DOHH2 (cell line): Measurements from ENCODE around the gene ASB13.
A peak's percentile ranks its signal among the peaks of the same experiment; 100 is the strongest.

ENCODE experiments used
- H3F3A ChIP-seq: fragments of 200-600 bp; sonication (generic), shearing (Covaris generic); 2 replicates; pipeline ENCODE4 v1.6.0; 2016; ENCODE audit warnings: antibody characterized with exemption, mild to moderate bottlenecking; ENCODE audit not compliant: control insufficient read depth, insufficient read depth
- H3K27ac ChIP-seq: fragments of 200-600 bp; sonication (generic); 2 replicates; pipeline ENCODE4 v1.5.1; 2014; ENCODE audit warnings: low read depth, mild to moderate bottlenecking, low read length, moderate library complexity
- H3K27me3 ChIP-seq: fragments of 200-600 bp; sonication (generic); 2 replicates; pipeline ENCODE4 v1.6.1; 2014; ENCODE audit warnings: mild to moderate bottlenecking, low read length, mixed read lengths; ENCODE audit not compliant: control insufficient read depth
- H3K36me3 ChIP-seq: fragments of 200-600 bp; sonication (generic); 2 replicates; pipeline ENCODE4 v1.6.1; 2014; ENCODE audit warnings: mild to moderate bottlenecking, low read length, moderate library complexity, mixed read lengths; ENCODE audit not compliant: control insufficient read depth
- H3K4me1 ChIP-seq: fragments of 200-600 bp; sonication (generic); 2 replicates; pipeline ENCODE4 v1.6.1; 2014; ENCODE audit warnings: mild to moderate bottlenecking, low read length, mixed read lengths; ENCODE audit not compliant: control insufficient read depth
- H3K4me2 ChIP-seq: fragments of 200-600 bp; sonication (generic); 2 replicates; pipeline ENCODE4 v1.6.0; 2014; ENCODE audit warnings: mild to moderate bottlenecking, low read length, moderate library complexity
- H3K4me3 ChIP-seq: fragments of 200-600 bp; sonication (generic); 2 replicates; pipeline ENCODE4 v1.5.1; 2014; ENCODE audit warnings: mild to moderate bottlenecking, low read length, mixed read lengths
- H3K79me2 ChIP-seq: fragments of 200-600 bp; sonication (generic); 2 replicates; pipeline ENCODE4 v1.6.1; 2014; ENCODE audit warnings: mild to moderate bottlenecking, low read length, mixed read lengths; ENCODE audit not compliant: control insufficient read depth
- H3K9me2 ChIP-seq: fragments of 200-600 bp; sonication (generic); replicated peaks from 2 replicates; pipeline ENCODE4 v1.6.1; 2014; ENCODE audit warnings: mild to moderate bottlenecking, low read length, mixed read lengths; ENCODE audit not compliant: control insufficient read depth
- H3K9me3 ChIP-seq: fragments of 200-600 bp; sonication (generic); 2 replicates; pipeline ENCODE4 v1.6.1; 2014; ENCODE audit warnings: antibody characterized with exemption, low read length, mixed read lengths; ENCODE audit not compliant: control insufficient read depth, insufficient read depth
- H4K20me1 ChIP-seq: fragments of 200-600 bp; sonication (generic); 2 replicates; pipeline ENCODE4 v1.6.0; 2014; ENCODE audit warnings: low read depth, mild to moderate bottlenecking, antibody characterized with exemption, low read length, moderate library complexity; ENCODE audit not compliant: control insufficient read depth, insufficient read depth
- CTCF ChIP-seq: fragments of 200-600 bp; sonication (generic); IDR thresholded peaks from one replicate; pipeline ENCODE4 v1.5.1; 2014; ENCODE audit warnings: antibody characterized with exemption, mild to moderate bottlenecking, low read depth, low read length; ENCODE audit not compliant: poor library complexity, severe bottlenecking
- EZH2phosphoT487 ChIP-seq: fragments of 200-600 bp; sonication (generic); IDR thresholded peaks from 2 replicates; pipeline ENCODE4 v1.6.1; 2017; ENCODE audit warnings: borderline replicate concordance, mild to moderate bottlenecking, antibody characterized with exemption, low read length, moderate library complexity, mixed read lengths

The ASB13 gene

DNA sequence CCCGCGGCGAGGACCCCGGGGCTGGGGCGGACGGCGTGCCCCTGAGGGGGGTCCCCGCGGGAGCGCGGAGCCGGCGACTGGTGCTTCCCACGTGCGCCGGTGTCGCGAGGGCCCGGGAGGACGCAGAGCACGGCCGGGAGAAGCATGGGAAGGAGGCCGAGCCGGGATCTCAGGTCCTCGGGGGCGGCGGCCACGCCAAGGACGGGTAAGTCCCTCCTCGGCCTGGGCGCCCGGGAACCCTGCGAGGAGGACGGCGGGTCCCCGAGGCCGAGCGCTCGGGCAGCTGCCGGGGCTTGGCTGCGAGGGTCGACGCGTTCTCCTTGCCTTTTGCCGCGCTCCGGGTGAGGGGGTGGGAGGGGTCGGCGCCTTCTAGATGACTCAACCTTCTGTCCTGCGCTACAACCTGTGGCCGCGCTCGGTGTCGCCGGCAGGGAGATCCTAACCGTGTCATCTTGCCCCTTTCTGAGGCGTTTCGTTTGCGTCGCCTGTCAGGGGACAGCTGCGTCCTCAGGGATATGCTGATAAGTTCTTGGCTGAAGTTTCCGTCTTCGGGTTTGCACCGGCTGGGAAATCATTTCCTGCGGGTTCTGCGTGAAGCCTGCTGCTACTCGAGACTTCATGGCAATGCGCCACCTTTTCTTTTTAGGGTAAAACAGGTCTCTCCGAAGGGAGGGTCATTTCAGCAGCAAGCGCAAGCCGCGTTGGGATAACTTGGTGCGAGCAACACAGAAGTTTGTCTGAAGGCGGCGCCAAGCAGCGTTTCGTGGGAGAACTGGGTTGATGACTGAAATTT, 18.8 kb upstream of the ASB13 start:
- Histone ChIP-seq H3K9me3 (peaks cover 3% of the 10 kb centered on the region; the same call in 1 of the 2 replicates), H4K20me1 (no peaks in the 10 kb centered on the region), H3K27me3 (no peaks in the 10 kb centered on the region), H3K36me3 (peaks cover 58% of the 10 kb centered on the region), H3K79me2 (peaks cover 63% of the 10 kb centered on the region), H3F3A (peaks cover 29% of the 10 kb centered on the region), H3K9me2 (no peaks in the 10 kb centered on the region), H3K4me2 (peak overlapping the region; percentile 97), H3K4me1 (peaks cover 44% of the 10 kb centered on the region), H3K4me3 (peak overlapping the region; percentile 78), H3K27ac (peak overlapping the region; percentile 99)
- TF ChIP-seq CTCF = peak; percentile 58
- no peak for TF ChIP-seq EZH2phosphoT487

GRCh38 chr10:5684318-5684970, 18.0 kb upstream of the ASB13 start, which contains the start of gene TASOR2:
TASOR2 (plus strand) TSS chr10:5684838; CDS start chr10:5720643, 35,805 bp downstream.
- peaks cover 51% of the 10 kb centered on the region for H3K36me3 ChIP-seq
- no peaks in the 10 kb centered on the region for H3K9me2 ChIP-seq
- H3K4me2 ChIP-seq = peak within 1 kb of the TSS; percentile 97
- H3K27me3 ChIP-seq = no peaks in the 10 kb centered on the region
- H3K79me2 ChIP-seq = peaks cover 56% of the 10 kb centered on the region
- peaks cover 23% of the 10 kb centered on the region for H3F3A ChIP-seq
- H3K4me3 ChIP-seq = peak within 1 kb of the TSS; percentile 78
- H3K9me3 ChIP-seq = peaks cover 3% of the 10 kb centered on the region; the same call in 1 of the 2 replicates
- H3K27ac ChIP-seq = peak within 1 kb of the TSS; percentile 99
- TF ChIP-seq CTCF = no peak
- TF ChIP-seq EZH2phosphoT487 = no peak
- no peaks in the 10 kb centered on the region for H4K20me1 ChIP-seq
- H3K4me1 ChIP-seq = peaks cover 44% of the 10 kb centered on the region

- H3F3A ChIP-seq = peaks cover 15% of the 10 kb centered on the region
- peaks cover 38% of the 10 kb centered on the region for H3K36me3 ChIP-seq
- H4K20me1 ChIP-seq = no peaks in the 10 kb centered on the region
- no peaks in the 10 kb centered on the region for H3K9me2 ChIP-seq
- no peaks in the 10 kb centered on the region for H3K27me3 ChIP-seq
- H3K27ac ChIP-seq = no peak overlapping the region
- TF ChIP-seq EZH2phosphoT487 (no peak), CTCF (no peak)
- H3K4me2 ChIP-seq = no peak overlapping the region
- peaks cover 3% of the 10 kb centered on the region; the same call in 1 of the 2 replicates for H3K9me3 ChIP-seq
- H3K4me1 ChIP-seq = peaks cover 35% of the 10 kb centered on the region
- no peak overlapping the region for H3K4me3 ChIP-seq
- H3K79me2 ChIP-seq = peaks cover 42% of the 10 kb centered on the region
Observed at GRCh38 chr10:5683065-5683464, 16.7 kb upstream of the ASB13 start.
